PC-3 (cell line): ENCODE measurements around the gene CD6. TPM values are rescaled to one million over a fixed set of nuclear protein-coding genes. Genes with fewer than 3 reads are reported as not detected.

Experiments used
- ATAC-seq: fragments of 200-7000 bp; cut with Tn5 transposase; 2 replicates; pipeline ENCODE4 v1.9.1; 2020; ENCODE audit warnings: mild to moderate bottlenecking, moderate library complexity
- BruUV-seq: library from RNA; stranded (reverse); fragments of 400-500 nt; replicated peaks from 2 replicates; lab custom pipeline; 2021; lab: Mats Ljungman, UMichigan
- CTCF ChIA-PET: fragments of 300-600 bp; sonication (Branson Sonifier 250); formaldehyde crosslinking; loops from one replicate; lab custom pipeline; 2022; ENCODE audit warnings: antibody characterized with exemption; lab: Charles Lee
- POLR2A ChIA-PET: fragments of 300-600 bp; sonication (Branson Sonifier 250); formaldehyde crosslinking; loops from one replicate; lab custom pipeline; 2022; ENCODE audit warnings: antibody characterized with exemption; ENCODE audit not compliant: unreplicated experiment; lab: Charles Lee
- DNase-seq: peaks from one replicate; pipeline ENCODE4 v3.0.0-alpha.2; 2015
- H2AFZ ChIP-seq: fragments of 300-600 bp; sonication (generic); 2 replicates; pipeline ENCODE4 v1.6.0; 2016; ENCODE audit warnings: antibody characterized with exemption, low read length
- H3F3A ChIP-seq: fragments of 300-600 bp; sonication (generic); one replicate; pipeline ENCODE4 v1.6.0; 2017; ENCODE audit warnings: antibody characterized with exemption, low read length, control low read depth, mild to moderate bottlenecking; ENCODE audit not compliant: unreplicated experiment
- H3K27ac ChIP-seq: fragments of 300-600 bp; sonication (generic); 2 replicates; pipeline ENCODE4 v1.5.1; 2016; ENCODE audit warnings: mild to moderate bottlenecking, low read length
- H3K27me3 ChIP-seq: fragments of 300-600 bp; sonication (generic); 2 replicates; pipeline ENCODE4 v1.6.1; 2016; ENCODE audit warnings: low read length, mixed read lengths
- H3K36me3 ChIP-seq: fragments of 300-600 bp; sonication (generic); 2 replicates; pipeline ENCODE4 v1.6.1; 2016; ENCODE audit warnings: low read depth, mixed run types, low read length, mixed read lengths
- H3K4me1 ChIP-seq: fragments of 300-600 bp; sonication (generic); 2 replicates; pipeline ENCODE4 v1.5.1; 2016; ENCODE audit warnings: low read length; ENCODE audit not compliant: insufficient read depth
- H3K4me2 ChIP-seq: fragments of 300-600 bp; sonication (generic); 2 replicates; pipeline ENCODE4 v1.6.0; 2016; ENCODE audit warnings: low read length
- H3K4me3 ChIP-seq: fragments of 300-600 bp; sonication (generic); 2 replicates; pipeline ENCODE4 v1.5.1; 2016; ENCODE audit warnings: mild to moderate bottlenecking, low read length, mixed read lengths
- H3K79me2 ChIP-seq: fragments of 300-600 bp; sonication (generic); 2 replicates; pipeline ENCODE4 v1.6.1; 2017; ENCODE audit warnings: low read length, mixed read lengths
- H3K9ac ChIP-seq: fragments of 300-600 bp; sonication (generic); 2 replicates; pipeline ENCODE4 v1.6.0; 2016; ENCODE audit warnings: mild to moderate bottlenecking, low read length
- H3K9me2 ChIP-seq: fragments of 300-600 bp; sonication (generic); replicated peaks from 2 replicates; pipeline ENCODE4 v1.6.1; 2016; ENCODE audit warnings: mixed run types, low read length, mixed read lengths
- H3K9me3 ChIP-seq: fragments of 300-600 bp; sonication (generic); 2 replicates; pipeline ENCODE4 v1.6.1; 2016; ENCODE audit warnings: low read length, mixed read lengths
- H4K20me1 ChIP-seq: fragments of 300-600 bp; sonication (generic); 2 replicates; pipeline ENCODE4 v1.6.1; 2016; ENCODE audit warnings: low read length, mixed read lengths
- EZH2 ChIP-seq: fragments of 300-600 bp; sonication (generic); IDR thresholded peaks from one replicate; pipeline ENCODE4 v1.6.1; 2017; ENCODE audit warnings: antibody characterized with exemption, mild to moderate bottlenecking, low read length; ENCODE audit not compliant: unreplicated experiment
- EZH2phosphoT487 ChIP-seq: fragments of 300-600 bp; sonication (generic); IDR thresholded peaks from 2 replicates; pipeline ENCODE4 v1.6.1; 2018; ENCODE audit warnings: mild to moderate bottlenecking, antibody characterized with exemption, low read length, borderline replicate concordance
- intact Hi-C: fragments of 100-400 bp; cut with micrococcal nuclease; formaldehyde crosslinking; loops from 2 replicates; pipeline ENCODE4 v1.9.0; 2023
- total RNA-seq: library from RNA; depleted of rRNA; stranded (reverse); fragments of >200 nt; gene quantifications from 2 replicates; pipeline ENCODE4 v1.2.3, GENCODE V29; 2014
- TF ChIP-seq, protein P1 (sequence below): fragments of 300-600 bp; sonication (generic); conservative IDR thresholded peaks from 2 replicates; pipeline ENCODE4 v1.5.1; 2017; ENCODE audit warnings: antibody characterized with exemption, low read depth, mild to moderate bottlenecking, low read length

CD6 gene
- total RNA-seq, 1 experiment from 2014 or later: not detected

- ATAC-seq: no peak
- H2AFZ ChIP-seq: no peak overlapping the region
- CTCF ChIA-PET: no interaction called here
- H3K9me2 ChIP-seq: no peaks in the 10 kb centered on the region
- DNase-seq: no peak
- no peaks in the 10 kb centered on the region for H3K9me3 ChIP-seq
- H3K36me3 ChIP-seq: no peaks in the 10 kb centered on the region
- peaks cover 6% of the 10 kb centered on the region; the same call in 1 of the 2 replicates for H3K4me1 ChIP-seq
- H3K4me3 ChIP-seq: no peak overlapping the region
- H3K9ac ChIP-seq: no peak overlapping the region
- H3K27me3 ChIP-seq: no peaks in the 10 kb centered on the region
- no TSS peak for BruUV-seq
- TF ChIP-seq EZH2phosphoT487: no peak
- TF ChIP-seq, protein P1, sequence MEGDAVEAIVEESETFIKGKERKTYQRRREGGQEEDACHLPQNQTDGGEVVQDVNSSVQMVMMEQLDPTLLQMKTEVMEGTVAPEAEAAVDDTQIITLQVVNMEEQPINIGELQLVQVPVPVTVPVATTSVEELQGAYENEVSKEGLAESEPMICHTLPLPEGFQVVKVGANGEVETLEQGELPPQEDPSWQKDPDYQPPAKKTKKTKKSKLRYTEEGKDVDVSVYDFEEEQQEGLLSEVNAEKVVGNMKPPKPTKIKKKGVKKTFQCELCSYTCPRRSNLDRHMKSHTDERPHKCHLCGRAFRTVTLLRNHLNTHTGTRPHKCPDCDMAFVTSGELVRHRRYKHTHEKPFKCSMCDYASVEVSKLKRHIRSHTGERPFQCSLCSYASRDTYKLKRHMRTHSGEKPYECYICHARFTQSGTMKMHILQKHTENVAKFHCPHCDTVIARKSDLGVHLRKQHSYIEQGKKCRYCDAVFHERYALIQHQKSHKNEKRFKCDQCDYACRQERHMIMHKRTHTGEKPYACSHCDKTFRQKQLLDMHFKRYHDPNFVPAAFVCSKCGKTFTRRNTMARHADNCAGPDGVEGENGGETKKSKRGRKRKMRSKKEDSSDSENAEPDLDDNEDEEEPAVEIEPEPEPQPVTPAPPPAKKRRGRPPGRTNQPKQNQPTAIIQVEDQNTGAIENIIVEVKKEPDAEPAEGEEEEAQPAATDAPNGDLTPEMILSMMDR: no peak
- TF ChIP-seq EZH2: no peak
- H3K4me2 ChIP-seq: no peak overlapping the region
- intact Hi-C loops: no loop called here
- POLR2A ChIA-PET: no interaction called here
- H3F3A ChIP-seq: no peaks in the 10 kb centered on the region
- no peaks in the 10 kb centered on the region for H4K20me1 ChIP-seq
- H3K27ac ChIP-seq: no peak overlapping the region
- H3K79me2 ChIP-seq: no peaks in the 10 kb centered on the region
Observed at GRCh38 chr11:60941371-60942119, 29.9 kb upstream of the CD6 start.

DNA sequence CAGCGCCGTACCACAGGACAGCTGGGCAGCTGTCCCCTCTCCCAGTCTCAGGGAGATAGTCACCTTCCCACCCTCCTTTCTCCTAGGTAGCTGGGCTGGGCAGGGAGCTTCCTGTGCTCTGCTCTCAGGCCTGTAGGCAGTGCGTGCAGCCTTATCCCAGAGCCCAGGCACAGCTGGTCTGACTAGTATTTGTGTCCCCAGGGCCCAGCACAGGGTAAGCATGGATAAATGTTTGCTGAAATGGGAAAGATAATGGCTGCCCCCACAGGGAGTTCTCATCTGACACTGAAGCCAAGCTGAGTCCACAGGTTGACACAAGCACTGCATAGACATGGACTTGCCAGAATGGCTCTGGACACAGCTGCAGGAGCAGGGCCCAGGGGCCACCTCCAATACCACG lies 29.3 kb upstream of the CD6 start:
- Histone ChIP-seq H4K20me1 (no peaks in the 10 kb centered on the region), H3K9ac (no peak overlapping the region), H3K36me3 (no peaks in the 10 kb centered on the region), H3K9me2 (no peaks in the 10 kb centered on the region), H3K4me1 (peaks cover 6% of the 10 kb centered on the region; the same call in 1 of the 2 replicates), H3K27ac (no peak overlapping the region), H3K4me3 (no peak overlapping the region), H2AFZ (no peak overlapping the region), H3K9me3 (no peaks in the 10 kb centered on the region), H3K4me2 (no peak overlapping the region), H3K79me2 (no peaks in the 10 kb centered on the region), H3F3A (no peaks in the 10 kb centered on the region), H3K27me3 (no peaks in the 10 kb centered on the region)
- TF ChIP-seq EZH2: no peak
- TF ChIP-seq EZH2phosphoT487: no peak
- TF ChIP-seq, protein P1: no peak
- DNase-seq (no peak), ATAC-seq (no peak)
- POLR2A ChIA-PET: no interaction called here
- CTCF ChIA-PET: interaction anchor here (0.6 kb wide), 1 partner anchor 232 kb away, joined by 3 read pairs; no protein-coding TSS in a partner anchor
- BruUV-seq: no TSS peak
- intact Hi-C loops: no loop called here
